HepG2 (cell line): ENCODE measurements around the gene THADA. TPM values are rescaled to one million over a fixed set of nuclear protein-coding genes. Genes with fewer than 3 reads are reported as not detected.

Experiments used
- MIER2 ChIP-seq: IDR thresholded peaks from 2 replicates; pipeline ENCODE4 v1.6.1; 2016; ENCODE audit warnings: missing biosample characterization, missing genetic modification reagents
- MTA1 ChIP-seq: sonication (generic); formaldehyde crosslinking; IDR thresholded peaks from 2 replicates; pipeline ENCODE4 v1.4.0; 2020; ENCODE audit warnings: missing genetic modification reagents, mild to moderate bottlenecking, borderline replicate concordance
- SP5 ChIP-seq: IDR thresholded peaks from 2 replicates; pipeline ENCODE4 v1.6.1; 2016; ENCODE audit warnings: low read depth, borderline replicate concordance
- SRF ChIP-seq: IDR thresholded peaks from 2 replicates; pipeline ENCODE4 v1.6.1; 2011; ENCODE audit warnings: mild to moderate bottlenecking, low read depth, low read length, moderate library complexity
- ZFY ChIP-seq: sonication (generic); formaldehyde crosslinking; IDR thresholded peaks from 2 replicates; pipeline ENCODE4 v1.4.0; 2020; ENCODE audit warnings: missing genetic modification reagents
- ZNF10 ChIP-seq: sonication (generic); formaldehyde crosslinking; IDR thresholded peaks from 2 replicates; pipeline ENCODE4 v1.4.0; 2020; ENCODE audit warnings: mild to moderate bottlenecking, low read depth, missing genetic modification reagents, borderline replicate concordance
- ZNF318 ChIP-seq: sonication (generic); formaldehyde crosslinking; IDR thresholded peaks from 2 replicates; pipeline ENCODE4 v1.4.0; 2020; ENCODE audit warnings: mild to moderate bottlenecking, missing genetic modification reagents
- ZNF589 ChIP-seq: sonication (generic); formaldehyde crosslinking; conservative IDR thresholded peaks from 2 replicates; pipeline ENCODE4 v1.8.0; 2022; ENCODE audit warnings: mild to moderate bottlenecking, moderate library complexity, missing genetic modification reagents
- ZNF7 ChIP-seq: IDR thresholded peaks from 2 replicates; pipeline ENCODE4 v1.6.1; 2016; ENCODE audit warnings: missing biosample characterization, missing genetic modification reagents
- polyA plus RNA-seq, 8 experiments: library from polyadenylated mRNA; depleted of rRNA in 3 of 8; stranded (reverse) in 7 of 8; unstranded in 1 of 8; fragments of >200 nt; fragmentation: Illumina TruSeq in 4 of 8; extraction: Trizol in 4 of 8; gene quantifications; 2 replicates each; pipeline versions ENCODE4 v1.2.1 to v1.2.3, GENCODE V29; 2011 to 2016; ENCODE audit warnings: low read depth in 4 of 8, missing spikeins in 1 of 8, mixed read lengths in 1 of 8; ENCODE audit not compliant: insufficient read depth in 1 of 8
- total RNA-seq, 5 experiments: library from RNA; depleted of rRNA; stranded (reverse); fragments of >200 nt; fragmentation: Illumina TruSeq; extraction: Trizol; gene quantifications; 2 replicates each; pipeline ENCODE4 v1.2.3, GENCODE V29; 2016; ENCODE audit warnings: low read depth in 1 of 5
- TF ChIP-seq, protein P1 (sequence below): sonication (generic); formaldehyde crosslinking; IDR thresholded peaks from 2 replicates; pipeline ENCODE4 v1.4.0; 2020; ENCODE audit warnings: missing genetic modification reagents
- TF ChIP-seq, protein P2 (sequence below), 2 experiments: sonication (generic) in 1 of 2; formaldehyde crosslinking in 1 of 2; IDR thresholded peaks; 2 replicates each; pipeline versions ENCODE4 v1.4.0 to v1.6.1; 2018 to 2020; ENCODE audit warnings: missing genetic modification reagents in 2 of 2, borderline replicate concordance in 1 of 2, low read depth in 1 of 2, mild to moderate bottlenecking in 1 of 2, missing biosample characterization in 1 of 2
- TF ChIP-seq, protein P3 (sequence below): sonication (generic); formaldehyde crosslinking; IDR thresholded peaks from 2 replicates; pipeline ENCODE4 v1.5.1; 2020; ENCODE audit warnings: missing genetic modification reagents, mild to moderate bottlenecking, borderline replicate concordance
- TF ChIP-seq, protein P4 (sequence below): sonication (generic); formaldehyde crosslinking; IDR thresholded peaks from 2 replicates; pipeline ENCODE4 v1.5.0; 2020; ENCODE audit warnings: missing genetic modification reagents

Gene THADA
- total and polyA plus RNA-seq, 2 of the 13 experiments (the other 11 are each of a cell fraction or from before 2014, with no cell fraction given): 12.7 to 21.7 TPM

DNA sequence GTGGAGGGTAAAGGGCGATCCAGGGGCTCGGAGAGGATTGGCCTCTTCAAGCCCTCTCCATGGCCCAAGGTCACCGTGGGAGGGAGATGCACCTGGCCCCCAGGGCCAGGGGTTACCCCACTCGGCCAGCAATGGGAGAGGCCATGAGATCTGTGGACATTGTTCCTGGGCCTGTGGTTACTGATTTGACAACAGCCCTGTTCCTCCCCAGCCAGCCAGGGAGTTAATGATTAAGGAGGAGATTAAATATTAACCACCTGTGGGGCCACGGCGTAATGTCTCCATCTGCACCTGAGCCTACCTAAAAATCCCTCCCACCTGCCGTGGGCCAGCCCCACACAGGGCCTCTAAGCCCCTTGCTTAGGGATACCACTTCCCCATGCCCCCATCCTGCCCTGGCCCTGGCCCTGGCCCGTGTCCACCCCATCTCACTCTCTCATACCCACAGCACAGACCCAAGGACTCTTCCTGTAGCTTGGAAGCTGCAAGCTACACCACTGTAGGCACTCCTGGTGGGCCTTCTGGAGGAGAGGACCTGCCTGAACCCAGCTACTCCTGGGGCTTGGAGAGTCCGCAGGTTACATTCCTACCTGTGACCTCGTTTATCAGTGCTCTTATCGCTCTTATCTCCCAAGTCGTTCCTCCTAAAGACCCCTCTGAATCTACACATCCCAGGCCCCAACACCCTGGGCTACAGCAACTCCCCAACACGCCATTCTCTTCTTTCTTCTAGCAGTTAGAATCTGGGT is 401.5 kb downstream of the THADA start (continued):
- TF ChIP-seq ZNF318 (CRISPR knock-in tag): no peak
- peak; percentile 8; the same call in 1 of the 2 replicates for TF ChIP-seq SRF
- TF ChIP-seq ZNF10: no peak
- peak; percentile 92 for TF ChIP-seq SP5 (CRISPR knock-in tag)
- TF ChIP-seq, protein P1, sequence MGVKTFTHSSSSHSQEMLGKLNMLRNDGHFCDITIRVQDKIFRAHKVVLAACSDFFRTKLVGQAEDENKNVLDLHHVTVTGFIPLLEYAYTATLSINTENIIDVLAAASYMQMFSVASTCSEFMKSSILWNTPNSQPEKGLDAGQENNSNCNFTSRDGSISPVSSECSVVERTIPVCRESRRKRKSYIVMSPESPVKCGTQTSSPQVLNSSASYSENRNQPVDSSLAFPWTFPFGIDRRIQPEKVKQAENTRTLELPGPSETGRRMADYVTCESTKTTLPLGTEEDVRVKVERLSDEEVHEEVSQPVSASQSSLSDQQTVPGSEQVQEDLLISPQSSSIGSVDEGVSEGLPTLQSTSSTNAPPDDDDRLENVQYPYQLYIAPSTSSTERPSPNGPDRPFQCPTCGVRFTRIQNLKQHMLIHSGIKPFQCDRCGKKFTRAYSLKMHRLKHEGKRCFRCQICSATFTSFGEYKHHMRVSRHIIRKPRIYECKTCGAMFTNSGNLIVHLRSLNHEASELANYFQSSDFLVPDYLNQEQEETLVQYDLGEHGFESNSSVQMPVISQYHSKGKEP (CRISPR knock-in tag): no peak
- no peak; the same call in 1 of the 2 replicates for TF ChIP-seq ZNF589 (CRISPR knock-in tag)
- TF ChIP-seq, protein P2, sequence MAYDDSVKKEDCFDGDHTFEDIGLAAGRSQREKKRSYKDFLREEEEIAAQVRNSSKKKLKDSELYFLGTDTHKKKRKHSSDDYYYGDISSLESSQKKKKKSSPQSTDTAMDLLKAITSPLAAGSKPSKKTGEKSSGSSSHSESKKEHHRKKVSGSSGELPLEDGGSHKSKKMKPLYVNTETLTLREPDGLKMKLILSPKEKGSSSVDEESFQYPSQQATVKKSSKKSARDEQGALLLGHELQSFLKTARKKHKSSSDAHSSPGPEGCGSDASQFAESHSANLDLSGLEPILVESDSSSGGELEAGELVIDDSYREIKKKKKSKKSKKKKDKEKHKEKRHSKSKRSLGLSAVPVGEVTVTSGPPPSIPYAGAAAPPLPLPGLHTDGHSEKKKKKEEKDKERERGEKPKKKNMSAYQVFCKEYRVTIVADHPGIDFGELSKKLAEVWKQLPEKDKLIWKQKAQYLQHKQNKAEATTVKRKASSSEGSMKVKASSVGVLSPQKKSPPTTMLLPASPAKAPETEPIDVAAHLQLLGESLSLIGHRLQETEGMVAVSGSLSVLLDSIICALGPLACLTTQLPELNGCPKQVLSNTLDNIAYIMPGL (CRISPR knock-in tag; IDR thresholded peaks at IDR 0.05; ENCODE audit: borderline replicate concordance in 1 of 2, low read depth in 1 of 2): peak in 1 of 2 experiments; percentile 89; a peak in 2 of 4 replicates
- TF ChIP-seq, protein P3, sequence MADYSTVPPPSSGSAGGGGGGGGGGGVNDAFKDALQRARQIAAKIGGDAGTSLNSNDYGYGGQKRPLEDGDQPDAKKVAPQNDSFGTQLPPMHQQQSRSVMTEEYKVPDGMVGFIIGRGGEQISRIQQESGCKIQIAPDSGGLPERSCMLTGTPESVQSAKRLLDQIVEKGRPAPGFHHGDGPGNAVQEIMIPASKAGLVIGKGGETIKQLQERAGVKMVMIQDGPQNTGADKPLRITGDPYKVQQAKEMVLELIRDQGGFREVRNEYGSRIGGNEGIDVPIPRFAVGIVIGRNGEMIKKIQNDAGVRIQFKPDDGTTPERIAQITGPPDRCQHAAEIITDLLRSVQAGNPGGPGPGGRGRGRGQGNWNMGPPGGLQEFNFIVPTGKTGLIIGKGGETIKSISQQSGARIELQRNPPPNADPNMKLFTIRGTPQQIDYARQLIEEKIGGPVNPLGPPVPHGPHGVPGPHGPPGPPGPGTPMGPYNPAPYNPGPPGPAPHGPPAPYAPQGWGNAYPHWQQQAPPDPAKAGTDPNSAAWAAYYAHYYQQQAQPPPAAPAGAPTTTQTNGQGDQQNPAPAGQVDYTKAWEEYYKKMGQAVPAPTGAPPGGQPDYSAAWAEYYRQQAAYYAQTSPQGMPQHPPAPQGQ: no peak
- TF ChIP-seq, protein P4, sequence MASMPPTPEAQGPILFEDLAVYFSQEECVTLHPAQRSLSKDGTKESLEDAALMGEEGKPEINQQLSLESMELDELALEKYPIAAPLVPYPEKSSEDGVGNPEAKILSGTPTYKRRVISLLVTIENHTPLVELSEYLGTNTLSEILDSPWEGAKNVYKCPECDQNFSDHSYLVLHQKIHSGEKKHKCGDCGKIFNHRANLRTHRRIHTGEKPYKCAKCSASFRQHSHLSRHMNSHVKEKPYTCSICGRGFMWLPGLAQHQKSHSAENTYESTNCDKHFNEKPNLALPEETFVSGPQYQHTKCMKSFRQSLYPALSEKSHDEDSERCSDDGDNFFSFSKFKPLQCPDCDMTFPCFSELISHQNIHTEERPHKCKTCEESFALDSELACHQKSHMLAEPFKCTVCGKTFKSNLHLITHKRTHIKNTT (CRISPR knock-in tag): no peak
- TF ChIP-seq ZNF7 (CRISPR knock-in tag): no peak
- peak; percentile 37 for TF ChIP-seq ZFY (CRISPR knock-in tag)
- TF ChIP-seq MTA1: peak; percentile 96; the same call in 1 of the 2 replicates
- TF ChIP-seq MIER2 (CRISPR knock-in tag): no peak
